GM20000 (cell line): ENCODE results near the gene MYH10.

Experiments
- DNase-seq: peaks from one replicate; pipeline ENCODE4 v3.0.0; 2012; ENCODE audit warnings: low spot score
- TF ChIP-seq, protein P1 (sequence below): IDR thresholded peaks from 2 replicates; pipeline ENCODE4 v1.5.1; 2012; ENCODE audit warnings: mild to moderate bottlenecking, control low read depth; ENCODE audit errors: extremely low read depth, missing control alignments

Gene MYH10

DNA sequence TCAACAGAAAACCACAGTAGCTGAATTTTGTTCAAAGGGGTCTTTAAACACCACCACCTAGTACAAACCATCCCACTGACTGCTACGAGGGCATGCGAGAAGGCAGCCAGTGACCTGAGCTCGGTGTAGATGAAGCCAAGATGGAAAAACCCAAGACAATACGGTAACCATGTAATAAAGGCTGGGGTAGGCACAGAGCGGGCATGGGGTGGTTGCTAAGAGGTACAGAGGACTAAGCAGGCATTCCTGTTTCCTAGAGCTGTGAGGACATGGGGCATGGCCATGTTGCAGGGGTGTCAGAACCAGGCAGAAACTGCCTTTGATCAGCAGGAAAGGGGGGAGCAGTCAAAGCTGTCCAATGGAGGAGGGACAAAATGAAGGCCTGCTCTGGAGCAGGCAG lies 142.8 kb downstream of the MYH10 start:
- TF ChIP-seq, protein P1, sequence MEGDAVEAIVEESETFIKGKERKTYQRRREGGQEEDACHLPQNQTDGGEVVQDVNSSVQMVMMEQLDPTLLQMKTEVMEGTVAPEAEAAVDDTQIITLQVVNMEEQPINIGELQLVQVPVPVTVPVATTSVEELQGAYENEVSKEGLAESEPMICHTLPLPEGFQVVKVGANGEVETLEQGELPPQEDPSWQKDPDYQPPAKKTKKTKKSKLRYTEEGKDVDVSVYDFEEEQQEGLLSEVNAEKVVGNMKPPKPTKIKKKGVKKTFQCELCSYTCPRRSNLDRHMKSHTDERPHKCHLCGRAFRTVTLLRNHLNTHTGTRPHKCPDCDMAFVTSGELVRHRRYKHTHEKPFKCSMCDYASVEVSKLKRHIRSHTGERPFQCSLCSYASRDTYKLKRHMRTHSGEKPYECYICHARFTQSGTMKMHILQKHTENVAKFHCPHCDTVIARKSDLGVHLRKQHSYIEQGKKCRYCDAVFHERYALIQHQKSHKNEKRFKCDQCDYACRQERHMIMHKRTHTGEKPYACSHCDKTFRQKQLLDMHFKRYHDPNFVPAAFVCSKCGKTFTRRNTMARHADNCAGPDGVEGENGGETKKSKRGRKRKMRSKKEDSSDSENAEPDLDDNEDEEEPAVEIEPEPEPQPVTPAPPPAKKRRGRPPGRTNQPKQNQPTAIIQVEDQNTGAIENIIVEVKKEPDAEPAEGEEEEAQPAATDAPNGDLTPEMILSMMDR = no peak
- DNase-seq = no peak

DNA sequence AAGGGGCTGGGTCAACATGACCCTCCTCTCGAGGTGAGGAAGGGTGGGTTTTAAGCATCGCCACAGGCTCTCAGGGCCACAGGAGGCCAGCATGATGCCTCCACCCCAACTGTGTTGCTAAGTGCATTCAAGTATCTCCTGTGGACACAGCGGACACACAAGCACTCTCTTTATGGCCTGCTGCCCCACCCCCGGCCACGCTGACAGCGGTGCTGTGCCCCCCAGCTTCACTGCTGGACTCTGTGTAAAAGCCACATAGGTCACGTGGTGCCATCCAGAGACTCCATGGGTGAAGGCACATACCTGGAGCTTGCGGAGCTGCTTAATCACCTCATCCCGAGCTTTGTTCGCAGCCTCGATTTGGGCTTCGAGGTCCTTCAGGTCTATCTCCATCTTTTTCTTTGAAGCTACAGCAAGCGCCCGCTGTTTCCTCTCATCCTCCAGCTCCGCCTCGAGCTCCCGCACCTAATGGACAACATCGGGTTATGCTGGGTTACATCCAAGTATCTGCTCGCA lies 143.3 kb downstream of the MYH10 start:
- no peak for DNase-seq
- TF ChIP-seq, protein P1 = no peak

DNA sequence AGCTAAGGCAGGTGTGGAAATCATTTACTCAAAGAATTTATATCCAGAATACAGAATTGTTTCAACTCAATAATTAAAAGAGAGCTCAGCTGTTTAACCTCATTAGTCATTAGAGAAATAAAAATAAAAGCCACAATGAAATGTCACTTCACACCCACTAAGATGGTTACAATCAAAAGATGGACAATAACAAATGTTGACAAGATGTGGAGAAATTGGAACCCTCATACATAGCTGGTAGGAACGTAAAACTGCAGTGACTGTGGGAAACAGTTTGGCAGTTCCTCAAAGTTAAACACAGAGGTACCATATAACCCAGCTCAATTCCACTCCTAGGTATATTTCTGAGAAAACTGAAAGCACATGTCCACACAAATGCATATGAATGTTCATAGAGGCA lies 145.0 kb downstream of the MYH10 start:
- DNase-seq = no peak
- TF ChIP-seq, protein P1 = no peak

DNA sequence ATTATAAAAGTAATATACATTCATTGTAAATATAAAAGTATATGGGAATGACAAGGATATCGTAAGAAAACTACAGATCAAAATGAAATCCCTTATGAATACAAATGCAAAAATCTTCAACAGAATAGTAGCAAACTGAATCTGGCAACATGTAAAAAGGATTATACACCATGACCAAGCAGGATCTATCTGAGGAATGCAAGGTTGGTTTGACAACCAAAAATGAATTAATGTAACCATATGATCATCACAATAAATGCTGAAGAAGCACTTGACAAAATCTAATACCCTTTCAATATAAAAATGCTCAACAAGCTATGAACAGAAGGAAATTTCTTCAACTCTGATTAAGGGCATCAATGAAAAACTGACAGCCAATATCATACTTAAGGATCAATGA lies 146.1 kb downstream of the MYH10 start:
- TF ChIP-seq, protein P1 = no peak

DNA sequence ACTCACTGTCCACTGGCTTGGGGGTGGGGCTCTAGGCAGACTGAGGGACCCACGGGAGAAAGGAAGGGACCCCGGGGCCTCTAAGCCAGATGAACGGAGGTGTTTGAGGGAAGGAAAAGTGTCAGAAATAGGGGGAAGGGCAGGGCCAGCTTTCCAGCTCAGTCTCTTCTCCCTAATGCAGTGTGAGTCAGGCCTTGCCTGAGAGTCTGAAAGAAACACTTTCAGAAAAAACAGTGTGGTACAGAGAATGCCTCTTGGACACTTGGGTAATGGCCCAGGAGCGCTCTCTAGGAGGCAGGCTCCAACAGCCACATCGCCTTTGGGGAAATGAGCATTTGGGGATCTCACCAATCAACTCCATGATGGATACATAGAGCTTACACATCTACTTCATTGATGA lies 148.0 kb downstream of the MYH10 start:
- DNase-seq = no peak
- TF ChIP-seq, protein P1 = no peak

More for the DNA sequence above, 146.1 kb downstream of the MYH10 start:
- no peak for DNase-seq

DNA sequence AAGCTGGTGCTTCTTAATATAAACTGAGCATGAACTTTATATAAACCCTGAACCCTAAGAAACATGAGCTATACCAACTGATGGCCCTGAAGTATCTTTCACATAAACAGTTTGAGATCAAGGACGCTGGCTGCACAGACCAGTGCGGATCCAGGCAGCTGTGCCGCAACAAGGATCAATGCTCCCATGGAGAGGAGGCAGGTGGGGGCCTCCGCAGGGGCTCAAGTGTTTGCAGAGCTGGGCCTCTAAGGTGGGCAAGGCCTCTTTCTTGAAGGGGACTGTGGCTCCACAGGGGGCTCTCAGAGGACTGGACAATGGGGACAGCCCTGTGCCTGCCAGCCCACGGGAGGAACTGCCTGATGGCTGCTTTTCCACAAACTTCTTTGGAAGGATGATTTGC lies 148.8 kb downstream of the MYH10 start:
- TF ChIP-seq, protein P1 = no peak

DNA sequence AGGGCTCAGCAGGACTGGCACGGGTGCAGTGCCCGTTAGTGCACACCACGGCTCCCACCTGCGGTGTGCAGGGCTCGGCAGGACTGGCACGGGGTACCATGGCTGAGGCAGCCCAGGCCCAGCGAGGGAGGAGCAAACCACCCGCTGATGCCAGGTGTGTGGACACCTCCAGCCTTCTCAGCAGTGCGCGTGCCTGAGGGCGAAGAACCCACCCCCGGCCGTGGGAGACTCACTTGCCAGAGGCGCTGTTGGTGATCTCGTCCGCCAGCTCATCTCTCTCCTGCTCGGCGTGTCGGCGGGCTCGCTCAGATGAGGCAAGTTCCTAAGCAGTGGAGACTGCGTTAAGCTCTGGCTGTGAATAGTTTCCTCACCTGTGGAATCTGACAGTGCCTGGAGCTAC lies 149.4 kb downstream of the MYH10 start:
- TF ChIP-seq, protein P1 = no peak
- DNase-seq = no peak

More for the DNA sequence above, 148.8 kb downstream of the MYH10 start:
- no peak for DNase-seq
